LNCAP (cell line): ENCODE measurements around the gene RPLP2.

Experiments used
- CTCF ChIP-seq: fragments of 450-650 bp; IDR thresholded peaks from 2 replicates; pipeline ENCODE4 v1.5.1; 2017; ENCODE audit warnings: mild to moderate bottlenecking

RPLP2 gene

GRCh38 chr11:829176-829846 is 19.5 kb downstream of the RPLP2 start:
- TF ChIP-seq CTCF, result no peak

GRCh38 chr11:829847-830294 is 20.1 kb downstream of the RPLP2 start:
- TF ChIP-seq CTCF, result no peak

- TF ChIP-seq CTCF, result no peak
These were observed 20.7 kb downstream of the RPLP2 start for GRCh38 chr11:830295-831117.

GRCh38 chr11:831118-831864 is 21.5 kb downstream of the RPLP2 start:
- no peak for TF ChIP-seq CTCF

- no peak for TF ChIP-seq CTCF
These were observed 22.3 kb downstream of the RPLP2 start for GRCh38 chr11:831961-832528.

GRCh38 chr11:832529-833113 is 22.9 kb downstream of the RPLP2 start, which contains the start of gene CD151:
Gene CD151 (plus strand): TSS chr11:832952. CDS start chr11:836070, 3,118 bp downstream.
- no peak for TF ChIP-seq CTCF
